GM23338 (cell line): ENCODE data around the gene PSMB5. TPM values are rescaled to one million over a fixed set of nuclear protein-coding genes. Genes with fewer than 3 reads are reported as not detected.

Experiments used
- ATAC-seq: fragments of 200-7000 bp; cut with Tn5 transposase; 3 replicates; pipeline ENCODE4 v1.9.1; 2020
- DNase-seq: peaks from one replicate; pipeline ENCODE4 v3.0.0-alpha.2; 2015; ENCODE audit warnings: low spot score
- H2AFZ ChIP-seq: fragments of 200-600 bp; sonication (generic); 2 replicates; pipeline ENCODE4 v1.8.0; 2016; ENCODE audit warnings: antibody characterized with exemption, mild to moderate bottlenecking, moderate library complexity
- H3F3A ChIP-seq: fragments of 200-600 bp; sonication (generic); replicated peaks from 2 replicates; pipeline ENCODE4 v1.8.0; 2017; ENCODE audit warnings: antibody characterized with exemption, mixed run types, low read depth
- H3K27ac ChIP-seq: fragments of 200-600 bp; sonication (generic); 2 replicates; pipeline ENCODE4 v1.6.1; 2016; ENCODE audit warnings: low read depth
- H3K27me3 ChIP-seq: fragments of 200-600 bp; sonication (generic); 2 replicates; pipeline ENCODE4 v1.8.0; 2016; ENCODE audit warnings: mild to moderate bottlenecking, mixed run types, moderate library complexity; ENCODE audit not compliant: insufficient read depth
- H3K36me3 ChIP-seq: fragments of 200-600 bp; sonication (generic); 2 replicates; pipeline ENCODE4 v1.8.0; 2016; ENCODE audit warnings: mild to moderate bottlenecking; ENCODE audit not compliant: insufficient read depth
- H3K4me1 ChIP-seq: fragments of 200-600 bp; sonication (generic); 2 replicates; pipeline ENCODE4 v1.8.0; 2016; ENCODE audit warnings: mild to moderate bottlenecking, moderate library complexity; ENCODE audit not compliant: insufficient read depth
- H3K4me2 ChIP-seq: fragments of 200-600 bp; sonication (generic); 2 replicates; pipeline ENCODE4 v1.7.1; 2017; ENCODE audit warnings: mixed run types
- H3K4me3 ChIP-seq: fragments of 200-600 bp; sonication (generic); 2 replicates; pipeline ENCODE4 v1.6.1; 2016; ENCODE audit warnings: mixed run types
- H3K79me2 ChIP-seq: fragments of 200-600 bp; sonication (generic); replicated peaks from 2 replicates; pipeline ENCODE4 v1.8.0; 2017; ENCODE audit warnings: mild to moderate bottlenecking; ENCODE audit not compliant: insufficient read depth
- H3K9me2 ChIP-seq: fragments of 200-600 bp; sonication (generic); 2 replicates; pipeline ENCODE4 v1.8.0; 2017; ENCODE audit not compliant: insufficient read depth
- H4K20me1 ChIP-seq: fragments of 200-600 bp; sonication (generic); replicated peaks from 2 replicates; pipeline ENCODE4 v1.8.0; 2017; ENCODE audit warnings: mild to moderate bottlenecking; ENCODE audit not compliant: insufficient read depth
- H3K27ac Mint-ChIP-seq: 2 replicates; pipeline ENCODE4 v1.8.0; 2020; ENCODE audit warnings: inconsistent platforms, mild to moderate bottlenecking, moderate library complexity, mixed read lengths
- H3K27me3 Mint-ChIP-seq: 3 replicates; pipeline ENCODE4 v1.8.0; 2022; ENCODE audit warnings: low read depth, mild to moderate bottlenecking, moderate library complexity, mixed read lengths, inconsistent platforms; ENCODE audit not compliant: insufficient read depth, poor library complexity
- H3K36me3 Mint-ChIP-seq: 3 replicates; pipeline ENCODE4 v1.8.0; 2021; ENCODE audit warnings: low read depth, mild to moderate bottlenecking, inconsistent platforms, moderate library complexity, mixed read lengths
- H3K4me1 Mint-ChIP-seq: 3 replicates; pipeline ENCODE4 v1.8.0; 2020; ENCODE audit warnings: mild to moderate bottlenecking, inconsistent platforms, mixed read lengths
- H3K4me3 Mint-ChIP-seq: 3 replicates; pipeline ENCODE4 v1.8.0; 2021; ENCODE audit warnings: moderate library complexity, mild to moderate bottlenecking, inconsistent platforms, mixed read lengths
- H3K9me3 Mint-ChIP-seq: 3 replicates; pipeline ENCODE4 v1.8.0; 2020; ENCODE audit warnings: moderate library complexity, mild to moderate bottlenecking, inconsistent platforms, mixed read lengths
- CREB1 ChIP-seq: fragments of 250-450 bp; sonication (Bioruptor Pico); IDR thresholded peaks from 2 replicates; pipeline ENCODE4 v1.5.0; 2020; ENCODE audit warnings: low read depth, mild to moderate bottlenecking, moderate library complexity
- POLR2AphosphoS5 ChIP-seq: IDR thresholded peaks from 2 replicates; pipeline ENCODE4 v1.6.1; 2016; ENCODE audit warnings: antibody characterized with exemption, low read depth
- STAT1 ChIP-seq: IDR thresholded peaks from one replicate; pipeline ENCODE4 v1.6.1; 2016; ENCODE audit warnings: antibody characterized with exemption; ENCODE audit not compliant: unreplicated experiment
- ZNF114 ChIP-seq: fragments of 250-450 bp; sonication (Bioruptor Pico); IDR thresholded peaks from 2 replicates; pipeline ENCODE4 v1.5.0; 2020; ENCODE audit warnings: mild to moderate bottlenecking, moderate library complexity
- ZNF331 ChIP-seq: fragments of 250-450 bp; sonication (Bioruptor Pico); IDR thresholded peaks from 2 replicates; pipeline ENCODE4 v1.5.0; 2020; ENCODE audit warnings: low read depth, mild to moderate bottlenecking, moderate library complexity
- ZNF462 ChIP-seq: fragments of 250-450 bp; sonication (Bioruptor Pico); IDR thresholded peaks from 2 replicates; pipeline ENCODE4 v1.5.0; 2020; ENCODE audit warnings: mild to moderate bottlenecking, moderate library complexity
- polyA plus RNA-seq: library from polyadenylated mRNA; unstranded; fragments of >200 nt; fragmentation: Nextera tagmentation; extraction: Ambion mirVana; gene quantifications from 2 replicates; pipeline ENCODE4 v1.2.1, GENCODE V29; 2016
- total RNA-seq: library from RNA; depleted of rRNA; stranded (reverse); fragments of >200 nt; shearing (Covaris generic); gene quantifications from 2 replicates; pipeline ENCODE4 v1.2.3, GENCODE V29; 2014
- TF ChIP-seq, protein P1 (sequence below): IDR thresholded peaks from one replicate; pipeline ENCODE4 v1.6.1; 2018; ENCODE audit warnings: antibody characterized with exemption; ENCODE audit not compliant: unreplicated experiment

The PSMB5 gene
- total and polyA plus RNA-seq, 2 experiments from 2014 or later = 265 to 341 TPM

GRCh38 chr14:23063601-23064000 lies 28.9 kb upstream of the PSMB5 start (continued):
- TF ChIP-seq ZNF462 = no peak
- no peak for TF ChIP-seq STAT1
- no peak for TF ChIP-seq ZNF114 (CRISPR knock-in tag)
- no peak for TF ChIP-seq ZNF331 (CRISPR knock-in tag)
- no peak for TF ChIP-seq POLR2AphosphoS5
- TF ChIP-seq CREB1 (CRISPR knock-in tag) = no peak

DNA sequence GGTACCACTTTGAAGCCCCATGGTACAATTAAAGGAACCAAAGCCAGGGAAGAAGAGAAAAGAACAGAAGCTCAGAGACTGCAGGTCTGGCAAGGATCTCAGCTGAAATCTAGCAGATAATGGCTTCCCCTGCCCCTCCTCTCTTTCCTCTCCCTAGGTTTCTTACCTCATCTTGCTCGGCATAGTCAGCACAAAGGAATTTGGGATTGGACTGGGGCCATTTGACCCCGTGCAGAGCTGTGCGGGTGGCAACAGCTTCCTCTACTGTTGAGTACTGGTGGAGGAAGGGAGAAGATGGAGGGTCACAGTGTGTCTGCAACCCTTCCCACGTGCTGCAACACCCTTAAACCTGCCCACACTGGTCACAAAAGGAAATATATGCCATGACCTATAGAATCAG lies 27.3 kb upstream of the PSMB5 start:
- Mint-ChIP-seq H3K36me3 (peaks cover 88% of the 10 kb centered on the region), H3K4me3 (no peak overlapping the region), H3K9me3 (no peaks in the 10 kb centered on the region), H3K4me1 (peaks cover 12% of the 10 kb centered on the region), H3K27ac (no peak overlapping the region), H3K27me3 (peaks cover 19% of the 10 kb centered on the region)
- Histone ChIP-seq H3K36me3 (peaks cover 59% of the 10 kb centered on the region), H3K79me2 (peaks cover 34% of the 10 kb centered on the region), H3K4me1 (peaks cover 3% of the 10 kb centered on the region; the same call in 1 of the 2 replicates), H3K27me3 (no peaks in the 10 kb centered on the region), H3K4me2 (no peak overlapping the region), H3K9me2 (no peaks in the 10 kb centered on the region), H2AFZ (no peak overlapping the region), H4K20me1 (peaks cover 49% of the 10 kb centered on the region), H3K4me3 (no peak overlapping the region), H3F3A (peaks cover 70% of the 10 kb centered on the region), H3K27ac (peak overlapping the region; percentile 59; the same call in 1 of the 2 replicates)
- DNase-seq (no peak), ATAC-seq (no peak)
- TF ChIP-seq CREB1 (CRISPR knock-in tag) = no peak
- TF ChIP-seq, protein P1, sequence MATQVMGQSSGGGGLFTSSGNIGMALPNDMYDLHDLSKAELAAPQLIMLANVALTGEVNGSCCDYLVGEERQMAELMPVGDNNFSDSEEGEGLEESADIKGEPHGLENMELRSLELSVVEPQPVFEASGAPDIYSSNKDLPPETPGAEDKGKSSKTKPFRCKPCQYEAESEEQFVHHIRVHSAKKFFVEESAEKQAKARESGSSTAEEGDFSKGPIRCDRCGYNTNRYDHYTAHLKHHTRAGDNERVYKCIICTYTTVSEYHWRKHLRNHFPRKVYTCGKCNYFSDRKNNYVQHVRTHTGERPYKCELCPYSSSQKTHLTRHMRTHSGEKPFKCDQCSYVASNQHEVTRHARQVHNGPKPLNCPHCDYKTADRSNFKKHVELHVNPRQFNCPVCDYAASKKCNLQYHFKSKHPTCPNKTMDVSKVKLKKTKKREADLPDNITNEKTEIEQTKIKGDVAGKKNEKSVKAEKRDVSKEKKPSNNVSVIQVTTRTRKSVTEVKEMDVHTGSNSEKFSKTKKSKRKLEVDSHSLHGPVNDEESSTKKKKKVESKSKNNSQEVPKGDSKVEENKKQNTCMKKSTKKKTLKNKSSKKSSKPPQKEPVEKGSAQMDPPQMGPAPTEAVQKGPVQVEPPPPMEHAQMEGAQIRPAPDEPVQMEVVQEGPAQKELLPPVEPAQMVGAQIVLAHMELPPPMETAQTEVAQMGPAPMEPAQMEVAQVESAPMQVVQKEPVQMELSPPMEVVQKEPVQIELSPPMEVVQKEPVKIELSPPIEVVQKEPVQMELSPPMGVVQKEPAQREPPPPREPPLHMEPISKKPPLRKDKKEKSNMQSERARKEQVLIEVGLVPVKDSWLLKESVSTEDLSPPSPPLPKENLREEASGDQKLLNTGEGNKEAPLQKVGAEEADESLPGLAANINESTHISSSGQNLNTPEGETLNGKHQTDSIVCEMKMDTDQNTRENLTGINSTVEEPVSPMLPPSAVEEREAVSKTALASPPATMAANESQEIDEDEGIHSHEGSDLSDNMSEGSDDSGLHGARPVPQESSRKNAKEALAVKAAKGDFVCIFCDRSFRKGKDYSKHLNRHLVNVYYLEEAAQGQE = no peak
